IMR-90 (cell line): ENCODE data around the gene KRT71. TPM values are rescaled to one million over a fixed set of nuclear protein-coding genes. Genes with fewer than 3 reads are reported as not detected.

ENCODE experiments used
- ATAC-seq: fragments of 200-7000 bp; cut with Tn5 transposase; 2 replicates; pipeline ENCODE4 v1.9.1; 2020; ENCODE audit warnings: low read depth, mild to moderate bottlenecking, moderate library complexity
- BruUV-seq: library from RNA; stranded (reverse); fragments of 400-500 nt; replicated peaks from 2 replicates; lab custom pipeline; 2021; lab: Mats Ljungman, UMichigan
- CTCF ChIA-PET: fragments of 300-600 bp; formaldehyde crosslinking; extraction: SDS; loops from one replicate; lab custom pipeline; 2021; ENCODE audit warnings: antibody characterized with exemption; lab: Yijun Ruan, JAX
- POLR2A ChIA-PET: fragments of 300-600 bp; sonication (Branson Sonifier 250); formaldehyde crosslinking; loops from one replicate; lab custom pipeline; 2022; ENCODE audit warnings: antibody characterized with exemption; ENCODE audit not compliant: unreplicated experiment; lab: Charles Lee
- DNase-seq: peaks from one replicate; pipeline ENCODE4 v3.0.0; 2013
- H2AFZ ChIP-seq: replicated peaks from 2 replicates; pipeline ENCODE3; 2013; ENCODE audit warnings: low read length, mild to moderate bottlenecking; ENCODE audit not compliant: poor library complexity
- H2AK5ac ChIP-seq: 2 replicates; pipeline ENCODE4 v1.6.1; 2013; ENCODE audit warnings: low read depth, low read length, inconsistent platforms
- H2AK9ac ChIP-seq: replicated peaks from 2 replicates; pipeline ENCODE3; 2013; ENCODE audit warnings: mild to moderate bottlenecking, low read depth, low read length, moderate library complexity; ENCODE audit not compliant: poor library complexity
- H2BK120ac ChIP-seq: 2 replicates; pipeline ENCODE4 v1.6.1; 2013; ENCODE audit warnings: low read depth, low read length, inconsistent platforms
- H2BK15ac ChIP-seq: 3 replicates; pipeline ENCODE4 v1.6.1; 2013; ENCODE audit warnings: low read depth, low read length, inconsistent platforms
- H2BK20ac ChIP-seq: 2 replicates; pipeline ENCODE4 v1.6.1; 2013; ENCODE audit warnings: low read depth, mild to moderate bottlenecking, inconsistent platforms, low read length, moderate library complexity
- H2BK5ac ChIP-seq: 2 replicates; pipeline ENCODE4 v1.6.1; 2013; ENCODE audit warnings: mild to moderate bottlenecking, low read depth, low read length, inconsistent platforms; ENCODE audit not compliant: poor library complexity, severe bottlenecking
- H3K14ac ChIP-seq: replicated peaks from 2 replicates; pipeline ENCODE4 v1.6.1; 2013; ENCODE audit warnings: low read depth, low read length, inconsistent platforms
- H3K18ac ChIP-seq: 2 replicates; pipeline ENCODE4 v1.6.1; 2013; ENCODE audit warnings: low read depth, low read length, control low read depth
- H3K23ac ChIP-seq: 2 replicates; pipeline ENCODE4 v1.6.1; 2013; ENCODE audit warnings: low read depth, low read length, inconsistent platforms
- H3K27ac ChIP-seq: 2 replicates; pipeline ENCODE4 v1.5.1; 2013; ENCODE audit warnings: mild to moderate bottlenecking, control low read depth, low read length; ENCODE audit not compliant: insufficient read depth
- H3K27me3 ChIP-seq: 2 replicates; pipeline ENCODE4 v1.6.1; 2013; ENCODE audit warnings: low read length; ENCODE audit not compliant: control insufficient read depth, insufficient read depth
- H3K36me3 ChIP-seq: 2 replicates; pipeline ENCODE4 v1.6.1; 2013; ENCODE audit warnings: low read length, mixed read lengths; ENCODE audit not compliant: control insufficient read depth, insufficient read depth
- H3K4ac ChIP-seq: 2 replicates; pipeline ENCODE4 v1.6.1; 2013; ENCODE audit warnings: low read depth, low read length, inconsistent platforms
- H3K4me1 ChIP-seq: 2 replicates; pipeline ENCODE4 v1.6.1; 2013; ENCODE audit warnings: low read length, mixed read lengths; ENCODE audit not compliant: control insufficient read depth, insufficient read depth
- H3K4me2 ChIP-seq: 2 replicates; pipeline ENCODE4 v1.6.1; 2013; ENCODE audit warnings: low read depth, mild to moderate bottlenecking, control low read depth, low read length, moderate library complexity
- H3K4me3 ChIP-seq: 2 replicates; pipeline ENCODE4 v1.5.1; 2013; ENCODE audit warnings: low read depth, mild to moderate bottlenecking, control low read depth, low read length, moderate library complexity; ENCODE audit not compliant: insufficient read depth
- H3K56ac ChIP-seq: 2 replicates; pipeline ENCODE4 v1.6.1; 2013; ENCODE audit warnings: low read length, inconsistent platforms; ENCODE audit not compliant: insufficient read depth; ENCODE audit errors: extremely low read depth
- H3K79me1 ChIP-seq, 2 experiments: 2 replicates each; pipeline ENCODE4 v1.6.1; 2013; ENCODE audit warnings: low read length in 2 of 2, inconsistent platforms in 1 of 2, low read depth in 1 of 2
- H3K9ac ChIP-seq: 2 replicates; pipeline ENCODE4 v1.6.1; 2013; ENCODE audit warnings: low read depth, low read length, control low read depth
- H3K9me1 ChIP-seq: 2 replicates; pipeline ENCODE4 v1.6.1; 2013; ENCODE audit warnings: low read length, inconsistent platforms; ENCODE audit not compliant: insufficient read depth
- H3K9me3 ChIP-seq: 2 replicates; pipeline ENCODE4 v1.6.1; 2013; ENCODE audit warnings: low read length; ENCODE audit not compliant: control insufficient read depth, insufficient read depth
- H4K20me1 ChIP-seq: 2 replicates; pipeline ENCODE4 v1.6.1; 2013; ENCODE audit warnings: low read length, inconsistent platforms; ENCODE audit not compliant: insufficient read depth
- H4K5ac ChIP-seq: 2 replicates; pipeline ENCODE4 v1.6.1; 2013; ENCODE audit warnings: mild to moderate bottlenecking, low read depth, low read length, control low read depth
- H4K8ac ChIP-seq, 2 experiments: 2 replicates each; pipeline ENCODE4 v1.6.1; 2013; ENCODE audit warnings: low read depth in 2 of 2, low read length in 2 of 2, control low read depth in 1 of 2, inconsistent platforms in 1 of 2
- H4K91ac ChIP-seq: 2 replicates; pipeline ENCODE4 v1.6.1; 2013; ENCODE audit warnings: low read depth, low read length, inconsistent platforms; ENCODE audit not compliant: insufficient read depth
- BHLHE40 ChIP-seq: fragments of 150-350 bp; IDR thresholded peaks from 2 replicates; pipeline ENCODE4 v1.6.1; 2016; ENCODE audit warnings: mild to moderate bottlenecking, low read depth, low read length
- ELK1 ChIP-seq: fragments of 150-350 bp; IDR thresholded peaks from 2 replicates; pipeline ENCODE4 v1.6.1; 2016; ENCODE audit warnings: low read depth, mild to moderate bottlenecking, low read length, moderate library complexity, borderline replicate concordance
- FOS ChIP-seq: fragments of 150-350 bp; IDR thresholded peaks from 2 replicates; pipeline ENCODE4 v1.6.1; 2016; ENCODE audit warnings: low read depth, low read length
- NFE2L2 ChIP-seq: fragments of 150-350 bp; IDR thresholded peaks from 2 replicates; pipeline ENCODE4 v1.6.1; 2016; ENCODE audit warnings: low read depth, mild to moderate bottlenecking, low read length
- RAD21 ChIP-seq: IDR thresholded peaks from 2 replicates; pipeline ENCODE4 v1.6.1; 2012; ENCODE audit warnings: low read length, improper control_type of control experiment
- RFX5 ChIP-seq: IDR thresholded peaks from 2 replicates; pipeline ENCODE4 v1.8.0; 2012; ENCODE audit warnings: low read depth, mild to moderate bottlenecking, low read length, moderate library complexity
- WGBS, 2 experiments: methylation state at CpG; one replicate each; pipeline versions ENCODE4 v1.1.5 to v1.1.7; 2013; ENCODE audit warnings: missing lambda C conversion rate in 2 of 2; ENCODE audit not compliant: insufficient read length in 1 of 2; ENCODE audit errors: extremely low coverage in 2 of 2; 5-methylcytosine and 5-hydroxymethylcytosine counted together
- dilution Hi-C: fragments of 300-500 bp; cut with HindIII; formaldehyde crosslinking; loops from one replicate; pipeline ENCODE4 v1.14.3; 2018; ENCODE audit warnings: low sequenced_read_pairs; ENCODE audit not compliant: unreplicated experiment
- in situ Hi-C: fragments of 300-500 bp; cut with MboI; formaldehyde crosslinking; loops from 3 replicates; pipeline ENCODE4 v1.14.3; 2019; ENCODE audit warnings: low sequenced_read_pairs, inconsistent platforms, mixed read lengths
- intact Hi-C: fragments of 100-400 bp; cut with micrococcal nuclease; formaldehyde crosslinking; loops from 2 replicates; pipeline ENCODE4 v1.10.0; 2022
- polyA plus RNA-seq, 3 experiments: library from polyadenylated mRNA; depleted of rRNA; stranded (reverse); fragments of >200 nt; gene quantifications; 2 replicates each; pipeline ENCODE4 v1.2.3, GENCODE V29; 2012; ENCODE audit warnings: low replicate concordance in 1 of 3
- total RNA-seq: library from RNA; depleted of rRNA; stranded (reverse); fragments of >200 nt; gene quantifications from 2 replicates; pipeline ENCODE4 v1.2.3, GENCODE V29; 2012
- TF ChIP-seq, protein P1 (sequence below): conservative IDR thresholded peaks from 2 replicates; pipeline ENCODE4 v1.5.1; 2012; ENCODE audit warnings: mild to moderate bottlenecking, low read depth, low read length, improper control_type of control experiment

The KRT71 gene
- total and polyA plus RNA-seq, 2 of the 4 experiments (the other 2 are of a cell fraction) = not detected

DNA sequence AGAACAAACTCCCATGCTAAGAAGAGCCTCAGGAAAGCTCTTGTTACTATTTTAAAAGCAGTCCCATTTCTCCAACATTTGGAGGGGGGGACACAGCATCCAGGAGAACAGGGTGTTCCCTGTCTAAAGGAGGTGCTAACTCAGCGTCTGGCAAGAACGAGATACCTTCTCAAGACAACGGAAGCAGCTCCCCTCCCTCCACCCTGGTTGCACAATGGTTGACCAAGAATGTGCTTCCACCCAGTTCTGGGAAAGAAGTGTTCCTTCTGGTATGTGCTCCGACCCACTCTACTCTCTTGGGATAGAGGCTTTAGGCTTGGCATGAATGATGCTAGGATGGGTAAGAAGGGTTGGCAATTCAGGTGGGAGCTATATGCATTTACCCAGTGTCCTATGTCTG is 58.4 kb downstream of the KRT71 start:
- H3K9ac ChIP-seq = no peak overlapping the region
- no peaks in the 10 kb centered on the region for H3K9me1 ChIP-seq
- H3K4me2 ChIP-seq = no peak overlapping the region
- H4K8ac ChIP-seq = no peak overlapping the region
- no peak overlapping the region for H2AK5ac ChIP-seq
- H4K5ac ChIP-seq = no peak overlapping the region
- DNase-seq (no peak), ATAC-seq (no peak)
- intact Hi-C loops = no loop called here
- no peak overlapping the region for H2AK9ac ChIP-seq
- ChIA-PET POLR2A (no interaction called here), CTCF (no interaction called here)
- H2BK5ac ChIP-seq = no peak overlapping the region
- no peak overlapping the region for H2AFZ ChIP-seq
- no peaks in the 10 kb centered on the region for H3K4me1 ChIP-seq
- BruUV-seq = no TSS peak
- TF ChIP-seq BHLHE40 (no peak), RAD21 (no peak), NFE2L2 (no peak), ELK1 (no peak), RFX5 (no peak), FOS (no peak)
- TF ChIP-seq, protein P1, sequence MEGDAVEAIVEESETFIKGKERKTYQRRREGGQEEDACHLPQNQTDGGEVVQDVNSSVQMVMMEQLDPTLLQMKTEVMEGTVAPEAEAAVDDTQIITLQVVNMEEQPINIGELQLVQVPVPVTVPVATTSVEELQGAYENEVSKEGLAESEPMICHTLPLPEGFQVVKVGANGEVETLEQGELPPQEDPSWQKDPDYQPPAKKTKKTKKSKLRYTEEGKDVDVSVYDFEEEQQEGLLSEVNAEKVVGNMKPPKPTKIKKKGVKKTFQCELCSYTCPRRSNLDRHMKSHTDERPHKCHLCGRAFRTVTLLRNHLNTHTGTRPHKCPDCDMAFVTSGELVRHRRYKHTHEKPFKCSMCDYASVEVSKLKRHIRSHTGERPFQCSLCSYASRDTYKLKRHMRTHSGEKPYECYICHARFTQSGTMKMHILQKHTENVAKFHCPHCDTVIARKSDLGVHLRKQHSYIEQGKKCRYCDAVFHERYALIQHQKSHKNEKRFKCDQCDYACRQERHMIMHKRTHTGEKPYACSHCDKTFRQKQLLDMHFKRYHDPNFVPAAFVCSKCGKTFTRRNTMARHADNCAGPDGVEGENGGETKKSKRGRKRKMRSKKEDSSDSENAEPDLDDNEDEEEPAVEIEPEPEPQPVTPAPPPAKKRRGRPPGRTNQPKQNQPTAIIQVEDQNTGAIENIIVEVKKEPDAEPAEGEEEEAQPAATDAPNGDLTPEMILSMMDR = no peak
- no peak overlapping the region for H3K56ac ChIP-seq
- no peaks in the 10 kb centered on the region for H4K20me1 ChIP-seq
- H3K23ac ChIP-seq = no peak overlapping the region
- H3K9me3 ChIP-seq = no peaks in the 10 kb centered on the region
- no peaks in the 10 kb centered on the region for H3K79me1 ChIP-seq
- no peak overlapping the region for H3K4ac ChIP-seq
- H3K14ac ChIP-seq = no peak overlapping the region
- dilution Hi-C loops = no loop called here
- no peaks in the 10 kb centered on the region for H3K36me3 ChIP-seq
- peaks cover 11% of the 10 kb centered on the region for H3K27me3 ChIP-seq
- H4K91ac ChIP-seq = no peak overlapping the region
- WGBS, 2 experiments = no CpG with 5 or more reads among the region's 4 CpGs
- H2BK15ac ChIP-seq = no peak overlapping the region
- no peak overlapping the region for H2BK120ac ChIP-seq
- no peak overlapping the region for H3K27ac ChIP-seq
- H3K18ac ChIP-seq = no peak overlapping the region
- in situ Hi-C loops = no loop called here
- no peak overlapping the region for H2BK20ac ChIP-seq
- no peak overlapping the region for H3K4me3 ChIP-seq
